NCI-H446 (cell line): ENCODE measurements around the gene TNFRSF14.
"Not testable (repeated sequence)": the region's sequence is repeated elsewhere in the genome, so short reads cannot be mapped to it uniquely, and the experiment has no call there.

Experiments
- DNase-seq, 2 experiments: peaks; one replicate each; lab custom pipeline; 2025; lab: John Stamatoyannopoulos, UW

TNFRSF14 gene

GRCh38 chr1:2539312-2539907 lies 16.8 kb upstream of the TNFRSF14 start:
- DNase-seq, result no peak

- no peak for DNase-seq
Observed at GRCh38 chr1:2540816-2541492, 15.2 kb upstream of the TNFRSF14 start.

- no peak for DNase-seq
Observed at GRCh38 chr1:2541619-2542245, 14.4 kb upstream of the TNFRSF14 start.

- no peak for DNase-seq
Observed at GRCh38 chr1:2542246-2542915, 13.8 kb upstream of the TNFRSF14 start.

GRCh38 chr1:2543543-2544092 lies 12.6 kb upstream of the TNFRSF14 start:
- DNase-seq, result no peak

- DNase-seq, result no peak
Observed at GRCh38 chr1:2544093-2544874, 11.9 kb upstream of the TNFRSF14 start.

- no peak for DNase-seq
Observed at GRCh38 chr1:2544875-2545640, 11.1 kb upstream of the TNFRSF14 start.

- no peak for DNase-seq
Observed at GRCh38 chr1:2545754-2546514, 10.2 kb upstream of the TNFRSF14 start.

- DNase-seq, result no peak
Observed at GRCh38 chr1:2546515-2547209, 9.5 kb upstream of the TNFRSF14 start.

- no peak for DNase-seq
Observed at GRCh38 chr1:2547210-2548067, 8.7 kb upstream of the TNFRSF14 start.

- DNase-seq, result peak; percentile 60 to 75
Observed at GRCh38 chr1:2548068-2548589, 8.0 kb upstream of the TNFRSF14 start.

GRCh38 chr1:2549367-2550029 lies 6.7 kb upstream of the TNFRSF14 start:
- DNase-seq, result not testable (repeated sequence)

- DNase-seq, result not testable (repeated sequence)
Observed at GRCh38 chr1:2550309-2550861, 5.8 kb upstream of the TNFRSF14 start.

- DNase-seq, result not testable (repeated sequence)
Observed at GRCh38 chr1:2551544-2551943, 4.6 kb upstream of the TNFRSF14 start.

- DNase-seq, result no peak
Observed at GRCh38 chr1:2552189-2552588, 4.0 kb upstream of the TNFRSF14 start.

GRCh38 chr1:2553076-2553475 lies 3.1 kb upstream of the TNFRSF14 start:
- DNase-seq, result not testable (repeated sequence)

- DNase-seq, result no peak
Observed at GRCh38 chr1:2553871-2554620, 2.1 kb upstream of the TNFRSF14 start.
